GM21381 (cell line): Measurements from ENCODE around the gene GPLD1.
A peak's percentile ranks its signal among the peaks of the same experiment; 100 is the strongest.
"Not testable (repeated sequence)": the region's sequence is repeated elsewhere in the genome, so short reads cannot be mapped to it uniquely, and the experiment has no call there.

Experiments
- ATAC-seq: cut with Tn5 transposase; IDR thresholded peaks from one replicate; pipeline ENCODE4 v1.9.1; 2021; ENCODE audit warnings: mild to moderate bottlenecking, moderate library complexity; ENCODE audit not compliant: unreplicated experiment

Gene GPLD1

DNA sequence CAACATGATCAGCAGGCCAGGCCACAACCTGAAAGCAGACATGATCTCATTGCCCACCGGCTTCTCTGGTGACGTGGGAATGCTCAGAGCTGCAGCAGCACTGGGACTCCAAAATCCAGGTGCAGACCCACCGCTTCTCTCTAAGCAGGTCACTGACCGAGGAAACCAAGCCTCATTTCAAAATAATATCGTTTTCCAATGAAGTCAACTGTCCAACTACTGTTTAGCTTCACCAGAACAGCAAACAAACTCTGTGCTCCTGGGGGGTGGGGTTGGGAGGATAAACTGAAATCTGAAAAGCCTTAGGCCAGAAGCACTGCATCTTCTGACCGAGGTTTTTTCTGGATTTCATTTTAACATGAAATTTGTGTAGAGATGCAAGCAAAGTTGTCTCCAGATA lies at the start of gene GPLD1:
Gene GPLD1 (minus strand): TSS at position 109 of the 400 bp plus-strand sequence. CDS start 67 bp downstream, at position 42.
- ATAC-seq, result no peak

- no peak for ATAC-seq
These were observed 48.5 kb upstream of the GPLD1 start for GRCh38 chr6:24537771-24538385.

- ATAC-seq, result no peak
These were observed 47.8 kb upstream of the GPLD1 start for GRCh38 chr6:24537082-24537699.

- ATAC-seq, result no peak
These were observed 47.1 kb upstream of the GPLD1 start for GRCh38 chr6:24536466-24536865.

- ATAC-seq, result no peak
These were observed 45.8 kb upstream of the GPLD1 start for GRCh38 chr6:24535210-24535609.

- no peak for ATAC-seq
These were observed 45.0 kb upstream of the GPLD1 start for GRCh38 chr6:24534329-24534728.

- ATAC-seq, result no peak
These were observed 40.6 kb upstream of the GPLD1 start for GRCh38 chr6:24529985-24530384.

GRCh38 chr6:24524805-24525204 lies 35.4 kb upstream of the GPLD1 start:
- no peak for ATAC-seq

GRCh38 chr6:24524329-24524728 lies 35.0 kb upstream of the GPLD1 start:
- no peak for ATAC-seq

DNA sequence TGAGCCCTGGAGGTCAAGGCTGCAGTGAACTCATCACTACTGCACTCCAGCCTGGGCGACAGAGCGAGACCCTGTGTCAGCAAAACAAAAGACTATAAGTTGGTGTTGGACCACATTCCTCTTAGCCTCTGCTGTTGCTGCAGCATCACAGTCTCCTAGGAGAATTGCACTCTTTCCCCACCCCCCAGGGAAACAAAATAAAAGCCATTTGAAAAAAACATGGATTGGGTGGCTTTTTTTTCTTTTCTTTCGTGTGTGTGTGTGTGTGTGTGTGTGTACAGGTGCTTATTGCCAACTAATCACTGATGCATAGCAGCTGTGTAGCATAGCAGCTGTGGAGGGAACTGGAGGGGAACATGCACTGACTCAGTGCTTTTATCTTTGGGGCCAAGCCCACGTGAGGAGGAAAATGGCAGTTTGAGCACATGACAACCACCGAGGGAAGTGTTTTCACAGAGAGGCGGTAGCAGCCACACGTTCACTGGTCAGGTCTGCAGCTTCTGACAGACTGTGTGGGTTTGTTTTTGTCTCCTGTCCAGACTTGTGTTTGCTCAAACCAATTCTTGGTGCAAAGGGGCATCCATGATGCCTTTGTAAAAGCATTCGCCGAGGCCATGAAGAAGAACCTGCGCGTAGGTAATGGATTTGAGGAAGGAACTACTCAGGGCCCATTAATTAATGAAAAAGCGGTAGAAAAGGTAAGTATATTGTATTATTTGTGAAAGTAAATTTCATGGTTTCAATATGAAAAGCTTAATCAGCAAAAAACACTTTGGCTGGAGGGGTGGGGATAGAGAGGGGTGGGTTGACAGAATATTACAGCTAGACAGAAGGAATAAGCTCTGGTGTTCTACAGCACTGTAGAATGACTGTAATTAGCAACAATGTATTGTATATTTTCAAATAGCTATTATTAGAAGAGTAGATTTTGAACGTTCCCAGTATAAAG lies 33.1 kb upstream of the GPLD1 start:
- peak; percentile 31 for ATAC-seq

- ATAC-seq, result peak; percentile 44
These were observed 31.7 kb upstream of the GPLD1 start for GRCh38 chr6:24520929-24521546.

DNA sequence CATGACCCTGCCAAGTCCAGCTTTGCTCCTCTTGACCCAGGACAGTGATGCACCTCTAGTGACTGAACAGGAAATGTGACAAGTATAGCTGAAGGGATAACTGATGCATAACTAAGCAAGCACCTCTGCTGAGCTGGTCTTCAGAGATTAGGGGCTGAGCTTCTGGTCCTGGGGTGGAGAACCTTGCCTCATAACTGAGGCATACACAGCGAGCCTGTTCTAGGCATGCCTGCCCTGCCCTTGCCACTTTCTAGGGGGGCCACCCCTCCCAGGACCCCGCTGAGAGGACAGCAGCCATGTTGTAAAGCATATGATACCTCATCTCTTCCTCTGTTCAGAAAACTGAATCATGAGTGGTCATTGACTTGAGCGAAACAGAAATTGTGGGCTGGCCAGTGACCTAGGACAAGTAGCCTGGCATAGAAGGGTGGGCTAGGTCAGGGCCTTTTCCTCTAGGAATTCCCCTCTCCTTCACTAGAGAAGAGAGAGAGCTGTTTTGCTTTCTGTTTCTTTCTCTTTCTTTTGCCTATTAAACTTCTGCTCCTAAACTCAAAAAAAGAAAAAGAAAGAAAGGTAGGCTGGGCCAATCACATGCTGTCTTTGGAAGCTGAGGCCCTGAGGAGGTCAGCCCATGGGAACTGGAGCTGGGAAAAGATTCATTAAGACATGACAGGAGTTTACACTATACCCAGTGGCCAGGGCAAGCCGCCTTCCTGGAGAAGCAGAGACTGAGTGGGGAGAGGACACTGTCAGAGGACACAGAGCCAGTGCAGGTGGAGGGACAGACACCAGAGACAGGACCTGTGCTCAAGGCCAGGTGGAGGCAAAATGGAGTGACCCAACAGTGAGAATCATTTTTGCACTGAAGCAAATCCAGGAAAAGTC lies 28.5 kb upstream of the GPLD1 start:
- peak; percentile 67 for ATAC-seq

DNA sequence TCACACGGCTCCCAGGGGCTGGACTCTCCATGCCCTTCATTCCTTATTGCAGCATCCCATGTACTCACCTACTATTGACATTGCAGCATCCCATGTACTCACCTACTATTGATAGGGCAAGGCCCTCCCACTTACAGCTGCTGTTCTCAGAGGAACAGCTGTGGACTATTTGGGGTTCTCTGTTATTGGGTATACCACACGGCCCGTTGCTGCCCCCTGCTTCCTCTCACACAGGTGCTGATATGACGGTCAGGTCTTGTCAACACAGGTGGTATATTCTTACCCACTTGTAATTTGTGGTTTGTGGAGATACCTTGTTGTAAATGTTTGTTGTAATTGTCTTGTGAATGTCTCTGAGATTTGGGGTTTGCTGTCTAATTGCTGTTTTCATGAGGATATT lies 24.2 kb upstream of the GPLD1 start:
- peak; percentile 36 for ATAC-seq

DNA sequence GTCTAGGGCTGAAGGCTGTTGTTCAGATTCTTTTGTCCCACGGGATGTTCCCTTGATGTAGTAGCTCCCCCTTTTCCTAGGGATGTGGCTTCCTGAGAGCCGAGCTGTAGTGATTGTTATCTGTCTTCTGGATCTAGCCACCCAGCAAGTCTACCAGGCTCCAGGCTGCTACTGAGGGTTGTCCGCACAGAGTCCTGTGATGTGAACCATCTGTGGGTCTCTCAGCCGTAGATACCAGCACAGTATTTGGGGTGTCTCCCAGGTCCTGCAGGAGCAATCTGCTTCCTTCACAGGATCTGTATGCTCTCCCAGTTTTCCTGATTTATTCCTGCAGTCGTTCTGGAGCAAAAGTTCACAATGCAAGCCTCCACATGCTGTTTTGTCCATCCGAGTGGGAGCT lies 22.6 kb upstream of the GPLD1 start:
- ATAC-seq, result not testable (repeated sequence)

DNA sequence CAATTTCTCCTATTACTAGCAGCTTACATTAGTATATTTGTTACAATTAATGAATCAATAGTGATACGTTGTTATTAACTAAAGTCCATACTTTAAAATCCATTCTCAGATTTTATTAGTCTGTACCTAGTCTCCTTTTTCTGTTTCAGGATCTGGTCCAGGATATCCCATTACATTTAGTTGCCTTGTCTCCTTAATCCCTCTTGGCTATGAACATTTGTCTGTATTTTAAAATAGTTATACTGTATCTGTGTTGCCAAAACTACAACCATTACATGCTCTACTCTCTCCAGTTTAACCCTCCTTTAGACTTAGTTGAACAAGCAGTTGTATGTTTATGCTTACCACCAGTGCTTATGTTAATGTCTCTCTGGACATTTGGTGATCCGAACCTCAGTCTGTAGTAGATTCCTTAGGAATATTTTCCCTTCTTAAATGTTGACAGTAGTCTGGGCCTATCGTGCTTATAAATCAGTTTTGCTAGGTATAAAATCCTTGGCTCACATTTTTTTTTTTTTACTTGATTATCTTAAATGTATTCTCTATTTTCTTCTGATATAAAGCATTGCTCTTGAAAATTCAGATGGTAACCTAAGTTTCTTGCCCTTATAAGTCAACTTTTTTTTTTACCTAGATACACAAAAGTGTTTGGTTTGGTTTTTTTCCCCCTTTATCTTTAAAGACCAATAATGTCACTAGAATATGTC lies 17.6 kb upstream of the GPLD1 start:
- no peak for ATAC-seq

DNA sequence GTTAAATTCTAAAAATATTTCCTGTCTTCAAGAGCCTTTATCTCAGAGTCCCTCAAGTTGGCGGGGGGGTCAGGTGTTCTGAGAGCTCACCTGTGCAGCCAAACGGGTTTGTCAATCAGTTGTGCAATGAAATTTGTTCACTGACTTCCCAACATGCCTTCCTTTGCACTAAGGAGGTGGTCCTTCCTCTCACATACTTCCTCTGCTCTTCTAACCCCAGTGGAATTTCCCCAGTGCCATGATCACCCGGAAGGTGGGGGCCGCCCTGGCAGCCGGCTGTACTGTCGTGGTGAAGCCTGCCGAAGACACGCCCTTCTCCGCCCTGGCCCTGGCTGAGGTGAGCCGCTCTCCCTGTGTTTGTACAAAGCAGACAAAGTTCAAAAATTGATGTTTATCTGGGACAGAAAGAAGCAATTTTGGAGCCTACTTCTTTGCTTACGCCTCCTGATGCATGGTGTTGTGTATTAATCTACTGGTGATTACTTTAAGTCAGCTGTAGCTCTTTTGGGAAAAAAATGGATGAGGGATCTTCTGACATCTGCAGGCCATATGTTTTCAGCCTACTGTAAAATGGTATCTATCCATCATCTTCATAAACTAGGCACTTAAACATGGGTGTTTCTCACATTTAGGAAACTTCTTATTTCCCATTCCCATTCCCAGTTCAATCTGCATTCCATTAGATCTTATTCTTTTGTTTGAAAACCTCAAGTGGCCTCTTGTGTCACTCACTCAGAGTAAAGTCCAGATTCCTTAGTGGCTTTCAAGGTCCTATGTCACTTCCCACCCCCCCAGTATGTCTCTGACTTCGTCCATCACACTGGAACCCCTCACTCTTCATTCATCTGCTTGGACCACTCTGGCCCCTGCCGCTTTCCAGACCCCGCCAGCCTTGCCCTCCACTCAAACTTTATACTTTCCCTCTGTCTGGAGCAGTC lies 15.5 kb upstream of the GPLD1 start:
- no peak for ATAC-seq

DNA sequence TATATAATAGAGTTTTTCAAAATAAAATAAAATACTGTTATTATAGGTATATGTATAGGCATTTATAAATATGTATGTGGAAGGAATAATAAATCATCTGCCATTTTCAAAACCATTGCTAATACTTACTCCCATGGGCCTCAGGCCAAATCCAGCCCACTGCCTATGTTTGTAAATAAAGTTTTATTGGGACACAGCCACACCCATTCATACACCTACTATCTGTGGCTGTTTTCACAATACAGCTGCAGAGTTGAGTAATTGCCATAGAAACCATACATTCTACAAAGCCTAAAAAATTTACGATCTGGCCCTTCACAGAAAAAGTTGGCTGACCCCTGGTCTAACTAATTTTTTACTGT lies 14.9 kb upstream of the GPLD1 start:
- ATAC-seq, result no peak

- no peak for ATAC-seq
These were observed 12.5 kb upstream of the GPLD1 start for GRCh38 chr6:24501914-24502313.

DNA sequence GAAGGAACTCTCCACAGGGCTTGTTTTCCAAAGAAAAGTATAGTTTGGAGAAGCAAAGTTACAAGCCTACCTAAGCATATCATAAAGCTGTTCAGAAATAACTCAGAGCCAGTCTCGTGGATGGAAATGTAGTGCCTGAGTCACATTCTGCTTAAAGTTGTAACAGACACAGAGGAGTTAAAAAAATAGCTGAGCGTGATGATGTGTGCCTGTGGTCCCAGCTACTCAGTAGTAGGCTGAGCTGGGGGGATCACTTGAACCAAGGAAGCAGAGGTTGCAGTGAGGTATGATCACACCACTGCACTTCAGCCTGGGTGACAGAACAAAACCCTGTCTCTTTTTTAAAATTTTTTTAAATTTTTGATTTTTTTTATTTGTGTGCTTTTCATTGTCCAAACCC lies 12.0 kb upstream of the GPLD1 start:
- no peak for ATAC-seq
